ENCODE results near the gene RNASEL. TPM values are rescaled to one million over a fixed set of nuclear protein-coding genes. Genes with fewer than 3 reads are reported as not detected.
A peak's percentile ranks its signal among the peaks of the same experiment; 100 is the strongest.

Gene RNASEL, protein sequence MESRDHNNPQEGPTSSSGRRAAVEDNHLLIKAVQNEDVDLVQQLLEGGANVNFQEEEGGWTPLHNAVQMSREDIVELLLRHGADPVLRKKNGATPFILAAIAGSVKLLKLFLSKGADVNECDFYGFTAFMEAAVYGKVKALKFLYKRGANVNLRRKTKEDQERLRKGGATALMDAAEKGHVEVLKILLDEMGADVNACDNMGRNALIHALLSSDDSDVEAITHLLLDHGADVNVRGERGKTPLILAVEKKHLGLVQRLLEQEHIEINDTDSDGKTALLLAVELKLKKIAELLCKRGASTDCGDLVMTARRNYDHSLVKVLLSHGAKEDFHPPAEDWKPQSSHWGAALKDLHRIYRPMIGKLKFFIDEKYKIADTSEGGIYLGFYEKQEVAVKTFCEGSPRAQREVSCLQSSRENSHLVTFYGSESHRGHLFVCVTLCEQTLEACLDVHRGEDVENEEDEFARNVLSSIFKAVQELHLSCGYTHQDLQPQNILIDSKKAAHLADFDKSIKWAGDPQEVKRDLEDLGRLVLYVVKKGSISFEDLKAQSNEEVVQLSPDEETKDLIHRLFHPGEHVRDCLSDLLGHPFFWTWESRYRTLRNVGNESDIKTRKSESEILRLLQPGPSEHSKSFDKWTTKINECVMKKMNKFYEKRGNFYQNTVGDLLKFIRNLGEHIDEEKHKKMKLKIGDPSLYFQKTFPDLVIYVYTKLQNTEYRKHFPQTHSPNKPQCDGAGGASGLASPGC
- total RNA-seq: 9.0 and 9.6 TPM in 2 replicates
- 4.0 and 6.1 TPM in 2 replicates for polyA plus RNA-seq
- polyA plus RNA-seq (2012): 3.1 and 4.7 TPM in 2 replicates
- polyA minus RNA-seq (ENCODE audit: low replicate concordance): 0.74 and 1.0 TPM in 2 replicates

DNA sequence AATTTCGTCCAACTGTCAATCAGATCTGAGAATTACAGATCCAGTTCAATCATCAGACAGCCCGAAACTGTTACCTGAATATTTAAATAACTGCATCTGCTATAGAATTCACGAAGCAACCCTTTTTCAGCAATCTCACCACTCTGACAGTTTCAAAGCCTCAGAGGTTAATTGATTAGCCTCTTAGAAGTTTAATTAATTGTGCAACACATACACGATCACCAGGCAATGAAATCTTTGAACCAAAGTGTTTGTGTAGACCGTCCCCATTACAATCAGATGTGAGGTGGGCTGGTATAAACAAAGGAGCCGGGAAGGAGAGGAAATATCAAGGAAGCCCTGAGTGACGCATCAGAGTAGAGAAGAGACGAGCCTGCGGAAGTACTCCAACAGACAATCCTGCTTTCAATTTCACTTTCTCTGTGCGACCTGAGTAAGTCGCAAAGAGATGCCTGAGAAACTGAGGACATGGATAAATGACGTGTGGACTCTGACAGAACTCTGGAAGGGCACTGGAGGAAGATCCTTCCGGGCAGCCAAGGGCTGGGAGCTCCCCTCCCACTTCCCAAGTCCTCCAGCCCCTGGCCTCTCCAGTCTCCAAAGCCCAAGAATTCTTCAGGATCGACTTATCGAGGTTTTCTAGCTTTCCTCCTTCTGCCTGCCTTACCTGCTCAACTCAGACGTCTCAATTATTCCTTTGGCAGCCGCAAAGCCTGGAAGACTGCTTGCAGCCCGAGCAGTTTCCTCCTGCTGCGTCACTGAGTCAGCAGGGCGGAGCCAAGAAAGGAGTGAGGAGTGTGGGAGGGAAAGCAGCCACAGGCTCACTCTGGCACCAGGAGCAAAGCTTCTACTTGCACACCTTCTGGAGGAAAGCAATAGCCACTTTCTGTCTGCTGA is at the start of gene RNASEL:
RNASEL (minus strand) TSS at position 757 of the 897 bp plus-strand sequence. CDS start 2,450 bp downstream, outside the sequence.
- DNase-seq (ENCODE audit: low read depth in 2 of 2): peak; percentile 71 to 75
- Histone ChIP-seq H3K79me2 (ENCODE audit: control insufficient read depth, insufficient read depth, low read length) (no peaks in the 10 kb centered on the region), H3K4me2 (ENCODE audit: extremely low read depth, insufficient read depth, low read length) (peak within 1 kb of the TSS; percentile 76), H3K9me3 (ENCODE audit: control insufficient read depth, insufficient read depth, low read depth, low read length) (no peaks in the 10 kb centered on the region), H3K4me1 (ENCODE audit: control insufficient read depth, extremely low read depth, insufficient read depth, low read length) (peaks cover 2% of the 10 kb centered on the region), H4K20me1 (ENCODE audit: control insufficient read depth, extremely low read depth, insufficient read depth, low read length) (no peaks in the 10 kb centered on the region), H3K27me3 (ENCODE audit: control insufficient read depth, insufficient read depth, low read length) (no peaks in the 10 kb centered on the region), H3K4me3 (replicated peaks in 1 of 4; ENCODE audit: control extremely low read depth in 1 of 4, insufficient read depth in 1 of 4, low read depth in 3 of 4, low read length in 4 of 4) (peak within 1 kb of the TSS; percentile 69 to 98 (median 78)), H3K27ac (ENCODE audit: insufficient read depth, low read length) (peak within 1 kb of the TSS; percentile 86), H2AFZ (ENCODE audit: low read length) (peak within 1 kb of the TSS; percentile 93), H3K36me3 (ENCODE audit: control insufficient read depth, insufficient read depth, low read length) (no peaks in the 10 kb centered on the region), H3K9ac (ENCODE audit: insufficient read depth, low read length) (peak within 1 kb of the TSS; percentile 74)
- TF ChIP-seq EZH2 (IDR thresholded peaks at IDR 0.05; ENCODE audit: low read length, missing control alignments): no peak
- TF ChIP-seq, protein P1, sequence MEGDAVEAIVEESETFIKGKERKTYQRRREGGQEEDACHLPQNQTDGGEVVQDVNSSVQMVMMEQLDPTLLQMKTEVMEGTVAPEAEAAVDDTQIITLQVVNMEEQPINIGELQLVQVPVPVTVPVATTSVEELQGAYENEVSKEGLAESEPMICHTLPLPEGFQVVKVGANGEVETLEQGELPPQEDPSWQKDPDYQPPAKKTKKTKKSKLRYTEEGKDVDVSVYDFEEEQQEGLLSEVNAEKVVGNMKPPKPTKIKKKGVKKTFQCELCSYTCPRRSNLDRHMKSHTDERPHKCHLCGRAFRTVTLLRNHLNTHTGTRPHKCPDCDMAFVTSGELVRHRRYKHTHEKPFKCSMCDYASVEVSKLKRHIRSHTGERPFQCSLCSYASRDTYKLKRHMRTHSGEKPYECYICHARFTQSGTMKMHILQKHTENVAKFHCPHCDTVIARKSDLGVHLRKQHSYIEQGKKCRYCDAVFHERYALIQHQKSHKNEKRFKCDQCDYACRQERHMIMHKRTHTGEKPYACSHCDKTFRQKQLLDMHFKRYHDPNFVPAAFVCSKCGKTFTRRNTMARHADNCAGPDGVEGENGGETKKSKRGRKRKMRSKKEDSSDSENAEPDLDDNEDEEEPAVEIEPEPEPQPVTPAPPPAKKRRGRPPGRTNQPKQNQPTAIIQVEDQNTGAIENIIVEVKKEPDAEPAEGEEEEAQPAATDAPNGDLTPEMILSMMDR (conservative IDR thresholded peaks at IDR 0.05 in 1 of 2, IDR thresholded peaks at IDR 0.05 in 1 of 2; ENCODE audit: low read depth in 1 of 2, low read length in 2 of 2): no peak

DNA sequence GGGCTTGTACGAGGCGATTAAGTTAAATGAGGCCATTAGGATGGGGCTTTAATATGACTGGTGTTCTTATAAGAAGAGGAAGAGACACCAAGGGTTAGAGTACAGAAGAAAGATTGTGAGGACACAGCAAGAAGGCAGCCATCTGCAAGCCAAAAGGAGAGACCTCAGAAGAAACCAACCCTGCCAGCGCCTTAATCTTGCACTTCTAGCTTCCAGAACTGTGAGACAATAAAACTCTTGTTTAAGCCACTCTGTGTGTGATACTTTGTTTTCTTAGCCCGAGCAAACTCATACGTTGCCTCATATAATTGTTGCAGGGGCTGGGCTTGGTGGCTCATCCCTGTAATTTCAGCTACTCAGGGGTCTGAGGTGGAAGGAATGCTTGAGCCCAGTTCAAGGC is 48.7 kb upstream of the RNASEL start:
- Histone ChIP-seq H3K9ac (ENCODE audit: insufficient read depth, low read length) (no peak overlapping the region), H2AFZ (ENCODE audit: low read length) (no peak overlapping the region), H3K27me3 (ENCODE audit: control insufficient read depth, insufficient read depth, low read length) (no peaks in the 10 kb centered on the region), H3K4me2 (ENCODE audit: extremely low read depth, insufficient read depth, low read length) (no peak overlapping the region), H3K4me3 (replicated peaks in 1 of 4; ENCODE audit: control extremely low read depth in 1 of 4, insufficient read depth in 1 of 4, low read depth in 3 of 4, low read length in 4 of 4) (no peak overlapping the region), H4K20me1 (ENCODE audit: control insufficient read depth, extremely low read depth, insufficient read depth, low read length) (no peaks in the 10 kb centered on the region), H3K36me3 (ENCODE audit: control insufficient read depth, insufficient read depth, low read length) (no peaks in the 10 kb centered on the region), H3K79me2 (ENCODE audit: control insufficient read depth, insufficient read depth, low read length) (no peaks in the 10 kb centered on the region), H3K27ac (ENCODE audit: insufficient read depth, low read length) (no peak overlapping the region), H3K9me3 (ENCODE audit: control insufficient read depth, insufficient read depth, low read depth, low read length) (no peaks in the 10 kb centered on the region), H3K4me1 (ENCODE audit: control insufficient read depth, extremely low read depth, insufficient read depth, low read length) (no peaks in the 10 kb centered on the region)
- TF ChIP-seq, protein P1 (conservative IDR thresholded peaks at IDR 0.05 in 1 of 2, IDR thresholded peaks at IDR 0.05 in 1 of 2; ENCODE audit: low read depth in 1 of 2, low read length in 2 of 2): no peak
- no peak for TF ChIP-seq EZH2 (IDR thresholded peaks at IDR 0.05; ENCODE audit: low read length, missing control alignments)
- DNase-seq (ENCODE audit: low read depth in 2 of 2): no peak

Measured in fibroblast of lung (primary cell).